Naive B cell (primary cell): ENCODE results near the gene CLIP2. TPM values are rescaled to one million over a fixed set of nuclear protein-coding genes. Genes with fewer than 3 reads are reported as not detected.
"Not testable (repeated sequence)": the region's sequence is repeated elsewhere in the genome, so short reads cannot be mapped to it uniquely, and the experiment has no call there.

Experiments used
- ATAC-seq, 2 donors: fragments of 150-1000 bp; cut with Tn5 transposase; 2 replicates each; pipeline ENCODE4 v1.10.0; 2021; ENCODE audit warnings: low read depth in 2 of 2, mild to moderate bottlenecking in 2 of 2, moderate library complexity in 2 of 2
- DNase-seq: peaks from one replicate; pipeline ENCODE4 v3.0.0; 2022
- H3K27ac Mint-ChIP-seq, 6 donors: one replicate each; pipeline ENCODE4 v1.8.0; 2020 to 2022; ENCODE audit warnings: mild to moderate bottlenecking in 6 of 6, mixed read lengths in 6 of 6, moderate library complexity in 5 of 6, inconsistent platforms in 2 of 6
- H3K27me3 Mint-ChIP-seq, 3 donors: one replicate each; pipeline ENCODE4 v1.8.0; 2021 to 2022; ENCODE audit warnings: mixed read lengths in 3 of 3, mild to moderate bottlenecking in 1 of 3
- H3K36me3 Mint-ChIP-seq, 2 donors: one replicate each; pipeline ENCODE4 v1.8.0; 2020 to 2022; ENCODE audit warnings: mixed read lengths in 2 of 2, inconsistent platforms in 1 of 2, mild to moderate bottlenecking in 1 of 2
- H3K4me1 Mint-ChIP-seq, 3 donors: one replicate each; pipeline ENCODE4 v1.8.0; 2020 to 2022; ENCODE audit warnings: mixed read lengths in 3 of 3, inconsistent platforms in 1 of 3, mild to moderate bottlenecking in 1 of 3, moderate library complexity in 1 of 3
- H3K4me3 Mint-ChIP-seq, 8 donors: one replicate each; pipeline ENCODE4 v1.8.0; 2020 to 2022; ENCODE audit warnings: mild to moderate bottlenecking in 8 of 8, mixed read lengths in 8 of 8, moderate library complexity in 8 of 8, inconsistent platforms in 2 of 8
- H3K9me3 Mint-ChIP-seq, 7 donors: one replicate each; pipeline ENCODE4 v1.8.0; 2020 to 2022; ENCODE audit warnings: mixed read lengths in 7 of 7, mild to moderate bottlenecking in 5 of 7, inconsistent platforms in 2 of 7, moderate library complexity in 1 of 7
- polyA plus RNA-seq, 6 donors: library from polyadenylated mRNA; unstranded; fragments of 300-500 nt; fragmentation: Illumina TruSeq; gene quantifications; one replicate each; pipeline ENCODE4 v1.2.3, GENCODE V29; 2021; ENCODE audit warnings: low read depth in 6 of 6

Gene CLIP2
- polyA plus RNA-seq, 6 donors from 2014 or later = 0.52 to 3.2 (median 1.1) TPM

- no peak overlapping the region for H3K27ac Mint-ChIP-seq
- DNase-seq = no peak
- no peaks in the 10 kb centered on the region for H3K9me3 Mint-ChIP-seq
- no peaks in the 10 kb centered on the region for H3K36me3 Mint-ChIP-seq
- H3K4me1 Mint-ChIP-seq = peaks cover 0 to 12% (median 4%) of the 10 kb centered on the region in 3 donors
- H3K27me3 Mint-ChIP-seq = no peaks in the 10 kb centered on the region
- H3K4me3 Mint-ChIP-seq = no peak overlapping the region
- ATAC-seq = no peak
Measured at GRCh38 chr7:74418076-74418475, 128.9 kb downstream of the CLIP2 start.

- peaks cover 0 to 12% (median 4%) of the 10 kb centered on the region in 3 donors for H3K4me1 Mint-ChIP-seq
- ATAC-seq = no peak
- H3K27ac Mint-ChIP-seq = no peak overlapping the region
- DNase-seq = no peak
- H3K9me3 Mint-ChIP-seq = no peaks in the 10 kb centered on the region
- H3K36me3 Mint-ChIP-seq = no peaks in the 10 kb centered on the region
- no peak overlapping the region for H3K4me3 Mint-ChIP-seq
- no peaks in the 10 kb centered on the region for H3K27me3 Mint-ChIP-seq
Measured at GRCh38 chr7:74418538-74418937, 129.3 kb downstream of the CLIP2 start.

GRCh38 chr7:74419232-74419631, 130.0 kb downstream of the CLIP2 start:
- not testable (repeated sequence) for H3K27me3 Mint-ChIP-seq, ATAC-seq, DNase-seq, H3K36me3 Mint-ChIP-seq, H3K9me3 Mint-ChIP-seq, H3K4me3 Mint-ChIP-seq
- H3K27ac Mint-ChIP-seq = peak overlapping the region in 2 of 6 donors; percentile 72 to 74
- peaks cover 0 to 12% (median 4%) of the 10 kb centered on the region in 3 donors for H3K4me1 Mint-ChIP-seq

DNA sequence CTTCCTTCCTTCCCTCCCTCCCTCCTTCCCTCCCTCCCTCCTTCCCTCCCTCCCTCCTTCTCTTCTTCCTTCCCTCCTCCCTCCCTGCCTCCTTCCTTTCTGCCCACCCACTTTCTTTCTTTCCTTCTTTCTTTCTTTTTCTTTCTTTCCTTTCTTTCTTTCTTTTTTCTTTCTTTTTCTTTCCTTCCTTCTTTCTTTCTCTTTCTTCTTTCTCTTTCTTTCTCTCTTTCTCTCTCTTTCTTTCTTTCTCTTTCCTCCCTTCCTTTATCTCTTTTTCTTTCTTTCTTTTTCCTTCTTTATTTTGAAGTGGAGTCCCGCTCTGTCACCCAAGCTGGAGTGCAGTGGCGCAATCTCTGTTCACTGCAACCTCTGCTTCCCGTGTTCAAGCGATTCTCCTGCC, 130.8 kb downstream of the CLIP2 start:
- Mint-ChIP-seq H3K4me3 (no peak overlapping the region), H3K4me1 (peaks cover 0 to 12% (median 4%) of the 10 kb centered on the region in 3 donors), H3K36me3 (no peaks in the 10 kb centered on the region), H3K9me3 (no peaks in the 10 kb centered on the region), H3K27me3 (no peaks in the 10 kb centered on the region), H3K27ac (peak overlapping the region in 2 of 6 donors; percentile 58 to 79)
- DNase-seq = no peak
- ATAC-seq = no peak

- Mint-ChIP-seq H3K27me3 (peaks cover 0 to 5% (median 0%) of the 10 kb centered on the region in 3 donors), H3K27ac (peak overlapping the region in 1 of 6 donors; percentile 32), H3K4me1 (no peaks in the 10 kb centered on the region), H3K4me3 (no peak overlapping the region), H3K9me3 (no peaks in the 10 kb centered on the region), H3K36me3 (no peaks in the 10 kb centered on the region)
- DNase-seq (no peak), ATAC-seq (no peak)
Measured at GRCh38 chr7:74424291-74424880, 135.2 kb downstream of the CLIP2 start.

GRCh38 chr7:74428023-74428422, 138.8 kb downstream of the CLIP2 start:
- DNase-seq = no peak
- H3K27me3 Mint-ChIP-seq = peaks cover 0 to 5% (median 0%) of the 10 kb centered on the region in 3 donors
- peak overlapping the region in 2 of 6 donors; percentile 12 to 73 for H3K27ac Mint-ChIP-seq

GRCh38 chr7:74429153-74429747, 140.0 kb downstream of the CLIP2 start:
- no peak overlapping the region for H3K27ac Mint-ChIP-seq
- H3K27me3 Mint-ChIP-seq = peaks cover 0 to 5% (median 0%) of the 10 kb centered on the region in 3 donors
- H3K4me3 Mint-ChIP-seq = no peak overlapping the region
- DNase-seq = no peak
- no peaks in the 10 kb centered on the region for H3K36me3 Mint-ChIP-seq
- H3K4me1 Mint-ChIP-seq = no peaks in the 10 kb centered on the region
- no peaks in the 10 kb centered on the region for H3K9me3 Mint-ChIP-seq
- no peak for ATAC-seq

More at GRCh38 chr7:74428023-74428422, 138.8 kb downstream of the CLIP2 start:
- H3K9me3 Mint-ChIP-seq = no peaks in the 10 kb centered on the region
- H3K36me3 Mint-ChIP-seq = no peaks in the 10 kb centered on the region
- H3K4me1 Mint-ChIP-seq = no peaks in the 10 kb centered on the region
- no peak for ATAC-seq
- H3K4me3 Mint-ChIP-seq = no peak overlapping the region

- H3K9me3 Mint-ChIP-seq, H3K4me1 Mint-ChIP-seq, H3K27ac Mint-ChIP-seq, DNase-seq, H3K4me3 Mint-ChIP-seq, ATAC-seq, H3K36me3 Mint-ChIP-seq, H3K27me3 Mint-ChIP-seq: not testable (repeated sequence)
Measured at GRCh38 chr7:74430409-74430808, 141.2 kb downstream of the CLIP2 start.

- peaks cover 0 to 5% (median 0%) of the 10 kb centered on the region in 3 donors for H3K27me3 Mint-ChIP-seq
- H3K4me1 Mint-ChIP-seq = no peaks in the 10 kb centered on the region
- H3K4me3 Mint-ChIP-seq = no peak overlapping the region
- H3K9me3 Mint-ChIP-seq = peaks cover 0 to under 1% (median 0%) of the 10 kb centered on the region in 7 donors
- ATAC-seq (no peak), DNase-seq (no peak)
- H3K27ac Mint-ChIP-seq = no peak overlapping the region
- no peaks in the 10 kb centered on the region for H3K36me3 Mint-ChIP-seq
Measured at GRCh38 chr7:74430961-74431466, 141.8 kb downstream of the CLIP2 start.

DNA sequence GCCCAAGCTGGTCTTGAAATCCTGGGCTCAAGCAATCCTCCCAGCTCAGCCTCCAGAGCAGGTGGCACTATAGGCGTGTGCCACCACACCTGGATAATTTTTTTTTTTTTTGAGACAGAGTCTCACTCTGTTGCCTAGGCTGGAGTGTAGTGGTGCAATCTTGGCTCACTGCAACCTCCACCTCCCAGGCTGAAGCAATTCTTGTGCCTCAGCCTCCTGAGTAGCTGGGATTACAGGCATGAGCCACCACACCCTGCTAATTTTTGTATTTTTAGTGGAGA, 148.0 kb downstream of the CLIP2 start:
- DNase-seq, H3K27ac Mint-ChIP-seq, ATAC-seq, H3K4me1 Mint-ChIP-seq, H3K4me3 Mint-ChIP-seq, H3K36me3 Mint-ChIP-seq: not testable (repeated sequence)
- H3K9me3 Mint-ChIP-seq = peaks cover 0 to 16% (median 6%) of the 10 kb centered on the region in 7 donors
- peaks cover 0 to 14% (median 9%) of the 10 kb centered on the region in 3 donors for H3K27me3 Mint-ChIP-seq

DNA sequence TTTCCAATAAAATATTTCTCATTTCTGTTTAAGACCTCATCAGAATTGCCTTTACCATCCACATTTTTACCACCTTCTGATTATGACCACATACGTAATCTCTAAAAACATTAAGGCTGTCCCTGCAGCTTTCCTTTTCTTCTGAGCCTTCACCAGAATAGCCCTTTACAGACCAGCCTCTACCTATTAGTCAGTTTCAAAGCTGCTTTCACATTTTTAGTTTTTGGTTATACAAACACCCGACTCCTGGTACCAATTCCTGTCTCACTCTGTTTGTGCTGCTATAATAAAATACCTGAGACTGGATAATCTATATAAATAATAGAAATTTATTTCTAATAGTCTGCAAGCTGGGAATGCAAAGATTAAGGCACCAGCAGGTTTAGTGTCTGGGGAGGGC, 149.1 kb downstream of the CLIP2 start:
- DNase-seq = no peak
- H3K36me3 Mint-ChIP-seq = peaks cover 0 to 5% of the 10 kb centered on the region in 2 donors
- peak overlapping the region in 1 of 6 donors; percentile 42 for H3K27ac Mint-ChIP-seq
- ATAC-seq = no peak
- peaks cover 0 to 16% (median 6%) of the 10 kb centered on the region in 7 donors for H3K9me3 Mint-ChIP-seq
- H3K4me1 Mint-ChIP-seq = no peaks in the 10 kb centered on the region
- H3K4me3 Mint-ChIP-seq = no peak overlapping the region
- H3K27me3 Mint-ChIP-seq = peaks cover 0 to 14% (median 12%) of the 10 kb centered on the region in 3 donors

GRCh38 chr7:74439541-74439940, 150.3 kb downstream of the CLIP2 start:
- peak in 1 of 2 donors; percentile 40 for ATAC-seq
- peaks cover 0 to 16% (median 6%) of the 10 kb centered on the region in 7 donors for H3K9me3 Mint-ChIP-seq
- DNase-seq = no peak
- H3K4me3 Mint-ChIP-seq = no peak overlapping the region
- no peak overlapping the region for H3K27ac Mint-ChIP-seq
- no peaks in the 10 kb centered on the region for H3K4me1 Mint-ChIP-seq
- peaks cover 0 to 24% (median 21%) of the 10 kb centered on the region in 3 donors for H3K27me3 Mint-ChIP-seq
- H3K36me3 Mint-ChIP-seq = peaks cover 0 to 5% of the 10 kb centered on the region in 2 donors

DNA sequence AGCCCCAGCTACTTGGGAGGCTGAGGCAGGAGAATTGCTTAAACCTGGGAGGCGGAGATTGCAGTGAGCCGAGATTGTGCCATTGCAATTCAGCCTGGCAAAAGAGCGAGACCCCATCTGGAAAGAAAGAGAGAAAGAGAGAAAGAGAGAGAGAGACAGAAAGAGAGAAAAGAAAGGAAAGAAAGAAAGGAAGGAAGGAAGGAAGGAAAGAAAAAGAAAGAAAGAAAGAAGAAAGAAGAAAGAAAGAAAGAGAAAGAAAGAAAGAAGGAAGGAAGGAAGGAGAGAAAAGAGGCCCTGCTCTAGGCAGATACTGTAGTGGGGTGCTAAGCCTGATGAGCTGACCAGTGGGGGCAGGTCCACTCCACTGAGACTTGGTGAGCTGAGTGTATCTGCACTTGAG, 150.9 kb downstream of the CLIP2 start:
- not testable (repeated sequence) for H3K4me1 Mint-ChIP-seq, H3K36me3 Mint-ChIP-seq, ATAC-seq, DNase-seq, H3K27ac Mint-ChIP-seq, H3K4me3 Mint-ChIP-seq
- peaks cover 0 to 16% (median 6%) of the 10 kb centered on the region in 7 donors for H3K9me3 Mint-ChIP-seq
- H3K27me3 Mint-ChIP-seq = peaks cover 0 to 29% (median 21%) of the 10 kb centered on the region in 3 donors

DNA sequence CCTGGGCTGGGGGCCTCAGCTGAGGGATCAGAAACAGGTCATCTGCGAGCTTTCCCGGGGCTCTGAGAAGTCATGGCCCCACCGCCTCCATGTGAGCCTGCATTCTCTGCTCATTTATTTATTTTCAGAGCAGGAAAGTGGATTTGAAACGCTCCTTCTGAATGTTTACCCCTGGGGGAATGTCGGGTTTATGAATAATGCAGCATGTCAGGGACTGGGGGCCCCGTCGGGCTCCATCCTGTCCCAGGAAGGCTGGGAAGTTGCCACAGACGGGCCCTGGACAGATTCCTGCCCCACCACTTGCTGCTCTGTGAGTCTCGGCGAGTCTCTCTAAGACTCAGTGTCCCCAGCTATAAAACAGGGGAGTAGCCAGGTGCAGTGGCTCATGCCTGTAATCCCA, 152.6 kb downstream of the CLIP2 start:
- Mint-ChIP-seq H3K27me3 (peaks cover 0 to 29% (median 21%) of the 10 kb centered on the region in 3 donors), H3K4me3 (no peak overlapping the region), H3K4me1 (peaks cover 0 to 1% (median 0%) of the 10 kb centered on the region in 3 donors), H3K27ac (peak overlapping the region in 1 of 6 donors; percentile 77), H3K36me3 (peaks cover 0 to 5% of the 10 kb centered on the region in 2 donors), H3K9me3 (peaks cover 0 to 11% (median 4%) of the 10 kb centered on the region in 7 donors)
- ATAC-seq (no peak), DNase-seq (no peak)
